Panc1 (cell line): Measurements from ENCODE around the gene DRGX. TPM values are rescaled to one million over a fixed set of nuclear protein-coding genes. Genes with fewer than 3 reads are reported as not detected.

Experiments used
- ATAC-seq: fragments of 200-7000 bp; cut with Tn5 transposase; 2 replicates; pipeline ENCODE4 v1.9.1; 2020; ENCODE audit warnings: mild to moderate bottlenecking, moderate library complexity
- BruUV-seq: library from RNA; stranded (reverse); fragments of 400-500 nt; replicated peaks from 2 replicates; lab custom pipeline; 2021; lab: Mats Ljungman, UMichigan
- CTCF ChIA-PET: fragments of 300-600 bp; sonication (Branson Sonifier 250); formaldehyde crosslinking; loops from one replicate; lab custom pipeline; 2022; ENCODE audit warnings: antibody characterized with exemption; lab: Charles Lee
- POLR2A ChIA-PET: fragments of 300-600 bp; sonication (Branson Sonifier 250); formaldehyde crosslinking; loops from one replicate; lab custom pipeline; 2022; ENCODE audit warnings: antibody characterized with exemption; lab: Charles Lee
- DNase-seq: peaks from one replicate; pipeline ENCODE4 v3.0.0-alpha.2; 2010; ENCODE audit warnings: low read depth, low spot score
- H3K27ac ChIP-seq: 2 replicates; pipeline ENCODE4 v1.5.1; 2011; ENCODE audit warnings: mild to moderate bottlenecking, low read length, inconsistent platforms
- H3K27me3 ChIP-seq: fragments of 200-500 bp; sonication (Bioruptor generic); 2 replicates; pipeline ENCODE4 v1.6.0; 2014; ENCODE audit warnings: low read length, inconsistent platforms; ENCODE audit not compliant: control insufficient read depth, insufficient read depth
- H3K36me3 ChIP-seq: fragments of 200-500 bp; sonication (Bioruptor generic); 2 replicates; pipeline ENCODE4 v1.5.1; 2014; ENCODE audit warnings: inconsistent platforms, mild to moderate bottlenecking, low read length, moderate library complexity; ENCODE audit not compliant: control insufficient read depth, insufficient read depth
- H3K4me1 ChIP-seq: 2 replicates; pipeline ENCODE4 v1.5.1; 2011; ENCODE audit warnings: inconsistent platforms, mild to moderate bottlenecking, low read length, moderate library complexity; ENCODE audit not compliant: control insufficient read depth, insufficient read depth
- H3K4me3 ChIP-seq, 2 experiments: 2 replicates each; pipeline ENCODE4 v1.5.1; 2011 to 2012; ENCODE audit warnings: low read depth in 2 of 2, low read length in 2 of 2, mild to moderate bottlenecking in 2 of 2, inconsistent platforms in 1 of 2, moderate library complexity in 1 of 2
- H3K9me3 ChIP-seq: fragments of 200-500 bp; sonication (Bioruptor generic); 2 replicates; pipeline ENCODE4 v1.5.1; 2014; ENCODE audit warnings: low read depth, mild to moderate bottlenecking, inconsistent platforms, low read length, moderate library complexity; ENCODE audit not compliant: control insufficient read depth, insufficient read depth
- POLR2AphosphoS5 ChIP-seq: IDR thresholded peaks from 2 replicates; pipeline ENCODE4 v1.6.1; 2012; ENCODE audit warnings: mild to moderate bottlenecking, low read depth, low read length, moderate library complexity
- SIN3A ChIP-seq: IDR thresholded peaks from 2 replicates; pipeline ENCODE4 v1.6.1; 2012; ENCODE audit warnings: low read depth, mild to moderate bottlenecking, low read length, moderate library complexity, borderline replicate concordance; ENCODE audit not compliant: insufficient read depth
- TCF7L2 ChIP-seq: IDR thresholded peaks from 2 replicates; pipeline ENCODE4 v1.6.1; 2011; ENCODE audit warnings: mild to moderate bottlenecking, low read depth, low read length, inconsistent platforms
- in situ Hi-C: cut with HindIII; loops from 2 replicates; pipeline ENCODE4 v1.10.0; 2016; ENCODE audit warnings: low sequenced_read_pairs, low pct_unique_long_range_greater_than_20kb
- intact Hi-C: fragments of 100-400 bp; cut with micrococcal nuclease; formaldehyde crosslinking; loops from one replicate; pipeline ENCODE4 v1.10.0; 2022; ENCODE audit not compliant: unreplicated experiment
- total RNA-seq: library from RNA; stranded (reverse); gene quantifications from one replicate; pipeline ENCODE4 v1.2.1, GENCODE V29; 2021; ENCODE audit not compliant: unreplicated experiment
- TF ChIP-seq, protein P1 (sequence below), 2 experiments: IDR thresholded peaks; 2 replicates each; pipeline ENCODE4 v1.6.1; 2011 to 2012; ENCODE audit warnings: low read depth in 2 of 2, control low read depth in 1 of 2, low read length in 1 of 2, mild to moderate bottlenecking in 1 of 2, moderate library complexity in 1 of 2; ENCODE audit not compliant: insufficient read depth in 1 of 2
- TF ChIP-seq, protein P2 (sequence below): fragments of 450-650 bp; IDR thresholded peaks from 2 replicates; pipeline ENCODE4 v1.5.1; 2017; ENCODE audit warnings: mild to moderate bottlenecking

Gene DRGX
- total RNA-seq, 1 experiment from 2014 or later = 0.15 TPM

DNA sequence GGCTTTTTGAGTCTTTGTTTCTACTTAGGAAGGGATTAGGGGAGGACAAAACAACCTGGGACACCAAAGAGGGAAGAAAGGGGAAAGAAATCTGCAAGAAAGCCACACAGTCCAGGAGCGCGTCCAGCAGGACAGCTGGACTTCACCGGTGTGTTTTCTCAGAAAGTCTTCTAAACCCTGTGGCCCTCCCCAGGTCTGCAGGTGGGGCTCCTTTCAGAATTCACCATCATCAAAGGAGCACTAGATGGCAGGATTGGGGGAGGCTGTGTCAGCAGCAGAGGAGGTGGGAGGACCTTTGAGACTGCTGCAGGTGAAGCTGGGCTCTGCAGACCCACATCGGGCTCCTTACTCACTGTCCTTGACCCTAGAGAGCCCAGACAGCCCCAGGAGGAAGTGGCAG is 13.9 kb upstream of the DRGX start:
- H3K4me3 ChIP-seq = no peak overlapping the region
- H3K27ac ChIP-seq = no peak overlapping the region
- H3K4me1 ChIP-seq = no peaks in the 10 kb centered on the region; the same call in 1 of the 2 replicates
- in situ Hi-C loops (no loop called here), intact Hi-C loops (no loop called here)
- ChIA-PET POLR2A (interaction anchor here (0.5 kb wide), 1 partner anchor 9 kb away, joined by 3 read pairs; no protein-coding TSS in a partner anchor), CTCF (no interaction called here)
- TF ChIP-seq, protein P1, sequence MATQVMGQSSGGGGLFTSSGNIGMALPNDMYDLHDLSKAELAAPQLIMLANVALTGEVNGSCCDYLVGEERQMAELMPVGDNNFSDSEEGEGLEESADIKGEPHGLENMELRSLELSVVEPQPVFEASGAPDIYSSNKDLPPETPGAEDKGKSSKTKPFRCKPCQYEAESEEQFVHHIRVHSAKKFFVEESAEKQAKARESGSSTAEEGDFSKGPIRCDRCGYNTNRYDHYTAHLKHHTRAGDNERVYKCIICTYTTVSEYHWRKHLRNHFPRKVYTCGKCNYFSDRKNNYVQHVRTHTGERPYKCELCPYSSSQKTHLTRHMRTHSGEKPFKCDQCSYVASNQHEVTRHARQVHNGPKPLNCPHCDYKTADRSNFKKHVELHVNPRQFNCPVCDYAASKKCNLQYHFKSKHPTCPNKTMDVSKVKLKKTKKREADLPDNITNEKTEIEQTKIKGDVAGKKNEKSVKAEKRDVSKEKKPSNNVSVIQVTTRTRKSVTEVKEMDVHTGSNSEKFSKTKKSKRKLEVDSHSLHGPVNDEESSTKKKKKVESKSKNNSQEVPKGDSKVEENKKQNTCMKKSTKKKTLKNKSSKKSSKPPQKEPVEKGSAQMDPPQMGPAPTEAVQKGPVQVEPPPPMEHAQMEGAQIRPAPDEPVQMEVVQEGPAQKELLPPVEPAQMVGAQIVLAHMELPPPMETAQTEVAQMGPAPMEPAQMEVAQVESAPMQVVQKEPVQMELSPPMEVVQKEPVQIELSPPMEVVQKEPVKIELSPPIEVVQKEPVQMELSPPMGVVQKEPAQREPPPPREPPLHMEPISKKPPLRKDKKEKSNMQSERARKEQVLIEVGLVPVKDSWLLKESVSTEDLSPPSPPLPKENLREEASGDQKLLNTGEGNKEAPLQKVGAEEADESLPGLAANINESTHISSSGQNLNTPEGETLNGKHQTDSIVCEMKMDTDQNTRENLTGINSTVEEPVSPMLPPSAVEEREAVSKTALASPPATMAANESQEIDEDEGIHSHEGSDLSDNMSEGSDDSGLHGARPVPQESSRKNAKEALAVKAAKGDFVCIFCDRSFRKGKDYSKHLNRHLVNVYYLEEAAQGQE (IDR thresholded peaks at IDR 0.05; ENCODE audit: insufficient read depth in 1 of 2, low read depth in 2 of 2, low read length in 1 of 2) = no peak
- TF ChIP-seq SIN3A (no peak), TCF7L2 (no peak), POLR2AphosphoS5 (no peak)
- TF ChIP-seq, protein P2, sequence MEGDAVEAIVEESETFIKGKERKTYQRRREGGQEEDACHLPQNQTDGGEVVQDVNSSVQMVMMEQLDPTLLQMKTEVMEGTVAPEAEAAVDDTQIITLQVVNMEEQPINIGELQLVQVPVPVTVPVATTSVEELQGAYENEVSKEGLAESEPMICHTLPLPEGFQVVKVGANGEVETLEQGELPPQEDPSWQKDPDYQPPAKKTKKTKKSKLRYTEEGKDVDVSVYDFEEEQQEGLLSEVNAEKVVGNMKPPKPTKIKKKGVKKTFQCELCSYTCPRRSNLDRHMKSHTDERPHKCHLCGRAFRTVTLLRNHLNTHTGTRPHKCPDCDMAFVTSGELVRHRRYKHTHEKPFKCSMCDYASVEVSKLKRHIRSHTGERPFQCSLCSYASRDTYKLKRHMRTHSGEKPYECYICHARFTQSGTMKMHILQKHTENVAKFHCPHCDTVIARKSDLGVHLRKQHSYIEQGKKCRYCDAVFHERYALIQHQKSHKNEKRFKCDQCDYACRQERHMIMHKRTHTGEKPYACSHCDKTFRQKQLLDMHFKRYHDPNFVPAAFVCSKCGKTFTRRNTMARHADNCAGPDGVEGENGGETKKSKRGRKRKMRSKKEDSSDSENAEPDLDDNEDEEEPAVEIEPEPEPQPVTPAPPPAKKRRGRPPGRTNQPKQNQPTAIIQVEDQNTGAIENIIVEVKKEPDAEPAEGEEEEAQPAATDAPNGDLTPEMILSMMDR = no peak
- H3K27me3 ChIP-seq = peaks cover 26% of the 10 kb centered on the region
- DNase-seq (no peak), ATAC-seq (no peak)
- H3K9me3 ChIP-seq = no peaks in the 10 kb centered on the region
- BruUV-seq = no TSS peak
- H3K36me3 ChIP-seq = no peaks in the 10 kb centered on the region

DNA sequence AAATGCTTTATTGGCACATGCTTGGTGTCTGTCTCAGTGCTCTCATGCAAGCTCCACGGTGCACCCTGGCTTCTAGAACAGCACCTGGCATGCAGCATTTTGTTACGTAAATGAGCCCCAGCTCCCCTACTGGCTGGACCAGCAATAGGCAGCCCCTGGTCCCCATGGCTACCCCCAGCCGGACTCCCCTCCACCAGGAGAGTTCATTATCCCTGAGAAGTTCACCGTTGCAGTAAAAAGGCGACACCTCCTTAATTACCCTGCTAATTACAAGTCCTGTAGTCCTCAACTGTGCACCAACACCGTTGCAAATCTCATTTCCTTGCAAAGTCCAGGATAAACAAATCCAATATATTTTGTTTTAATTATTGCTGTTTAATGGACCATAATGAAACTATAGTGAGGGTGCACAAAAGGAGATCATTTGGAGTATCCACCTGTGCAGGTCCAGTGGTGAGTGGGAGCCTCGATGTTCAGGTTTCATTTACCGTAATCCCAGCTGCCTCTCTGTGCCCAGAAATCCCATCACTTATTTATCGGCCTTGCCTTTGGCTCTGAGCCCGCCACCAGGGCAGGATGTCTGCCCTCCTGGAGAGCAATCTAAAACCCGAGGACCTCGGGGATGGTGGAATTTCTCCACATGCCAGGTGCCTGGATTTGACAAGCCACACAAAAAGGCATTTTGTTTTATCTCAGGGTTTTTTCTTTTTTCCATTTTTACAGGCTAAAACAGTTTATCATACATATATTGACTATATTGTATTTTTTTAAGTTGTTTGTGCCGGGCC is 12.8 kb upstream of the DRGX start:
- TF ChIP-seq SIN3A (no peak), TCF7L2 (no peak), POLR2AphosphoS5 (no peak)
- TF ChIP-seq, protein P1 (IDR thresholded peaks at IDR 0.05; ENCODE audit: insufficient read depth in 1 of 2, low read depth in 2 of 2, low read length in 1 of 2) = no peak
- TF ChIP-seq, protein P2 = no peak
- DNase-seq (no peak), ATAC-seq (no peak)
- H3K9me3 ChIP-seq = no peaks in the 10 kb centered on the region
- intact Hi-C loops = no loop called here
- CTCF ChIA-PET = interaction anchor here (1.6 to 2.2 kb wide), 3 partner anchors 103 to 751 kb away, joined by 4 to 25 read pairs (median 21); no protein-coding TSS in a partner anchor
- peaks cover 17% of the 10 kb centered on the region for H3K27me3 ChIP-seq
- POLR2A ChIA-PET = no interaction called here
- no peaks in the 10 kb centered on the region; the same call in 1 of the 2 replicates for H3K4me1 ChIP-seq
- H3K36me3 ChIP-seq = no peaks in the 10 kb centered on the region
- no TSS peak for BruUV-seq
- in situ Hi-C loops = no loop called here
- H3K4me3 ChIP-seq = no peak overlapping the region
- no peak overlapping the region for H3K27ac ChIP-seq
